B cell (primary cell): ENCODE data around the gene PVALEF.

Experiments used
- CTCF ChIP-seq: fragments of 200-600 bp; IDR thresholded peaks from one replicate; pipeline ENCODE4 v1.8.0; 2022; ENCODE audit warnings: antibody characterized with exemption, mild to moderate bottlenecking
- EZH2 ChIP-seq: IDR thresholded peaks from 2 replicates; pipeline ENCODE4 v1.6.1; 2012; ENCODE audit warnings: borderline replicate concordance, low read depth, mild to moderate bottlenecking, moderate library complexity, low read length; ENCODE audit not compliant: insufficient read depth, poor library complexity, severe bottlenecking

GRCh38 chr17:81202318-81202717 is 37.0 kb downstream of the PVALEF start:
- no peak for TF ChIP-seq CTCF
- TF ChIP-seq EZH2 = no peak
